IMR-90 (cell line): ENCODE results near the gene RBM5.

Experiments used
- BHLHE40 ChIP-seq: fragments of 150-350 bp; IDR thresholded peaks from 2 replicates; pipeline ENCODE4 v1.6.1; 2016; ENCODE audit warnings: mild to moderate bottlenecking, low read depth, low read length
- CEBPB ChIP-seq: IDR thresholded peaks from 2 replicates; pipeline ENCODE4 v1.6.1; 2012; ENCODE audit warnings: low read depth, low read length, improper control_type of control experiment
- CHD1 ChIP-seq: IDR thresholded peaks from 2 replicates; pipeline ENCODE4 v1.6.1; 2012; ENCODE audit warnings: low read depth, low read length, improper control_type of control experiment
- FOS ChIP-seq: fragments of 150-350 bp; IDR thresholded peaks from 2 replicates; pipeline ENCODE4 v1.6.1; 2016; ENCODE audit warnings: low read depth, low read length
- MAZ ChIP-seq: IDR thresholded peaks from 2 replicates; pipeline ENCODE4 v1.6.1; 2012; ENCODE audit warnings: low read depth, mild to moderate bottlenecking, low read length, improper control_type of control experiment, moderate library complexity, borderline replicate concordance
- POLR2A ChIP-seq: IDR thresholded peaks from 2 replicates; pipeline ENCODE4 v1.6.1; 2012; ENCODE audit warnings: mild to moderate bottlenecking, low read depth, low read length
- RCOR1 ChIP-seq: IDR thresholded peaks from 2 replicates; pipeline ENCODE4 v1.6.1; 2012; ENCODE audit warnings: mild to moderate bottlenecking, low read length, improper control_type of control experiment; ENCODE audit not compliant: insufficient replicate concordance
- SMC3 ChIP-seq: fragments of 150-350 bp; IDR thresholded peaks from 2 replicates; pipeline ENCODE4 v1.6.1; 2016; ENCODE audit warnings: low read depth, mild to moderate bottlenecking, antibody characterized with exemption, low read length, moderate library complexity
- USF2 ChIP-seq: fragments of 150-350 bp; IDR thresholded peaks from 2 replicates; pipeline ENCODE4 v1.6.1; 2017; ENCODE audit warnings: mild to moderate bottlenecking, antibody characterized with exemption, low read length, low read depth
- TF ChIP-seq, protein P1 (sequence below): conservative IDR thresholded peaks from 2 replicates; pipeline ENCODE4 v1.5.1; 2012; ENCODE audit warnings: mild to moderate bottlenecking, low read depth, low read length, improper control_type of control experiment
- TF ChIP-seq, protein P2 (sequence below): fragments of 150-350 bp; IDR thresholded peaks from 2 replicates; pipeline ENCODE4 v1.6.1; 2016; ENCODE audit warnings: low read depth, mild to moderate bottlenecking, low read length, moderate library complexity, borderline replicate concordance

GRCh38 chr3:50139308-50139707, 50.6 kb downstream of the RBM5 start:
- TF ChIP-seq, protein P1, sequence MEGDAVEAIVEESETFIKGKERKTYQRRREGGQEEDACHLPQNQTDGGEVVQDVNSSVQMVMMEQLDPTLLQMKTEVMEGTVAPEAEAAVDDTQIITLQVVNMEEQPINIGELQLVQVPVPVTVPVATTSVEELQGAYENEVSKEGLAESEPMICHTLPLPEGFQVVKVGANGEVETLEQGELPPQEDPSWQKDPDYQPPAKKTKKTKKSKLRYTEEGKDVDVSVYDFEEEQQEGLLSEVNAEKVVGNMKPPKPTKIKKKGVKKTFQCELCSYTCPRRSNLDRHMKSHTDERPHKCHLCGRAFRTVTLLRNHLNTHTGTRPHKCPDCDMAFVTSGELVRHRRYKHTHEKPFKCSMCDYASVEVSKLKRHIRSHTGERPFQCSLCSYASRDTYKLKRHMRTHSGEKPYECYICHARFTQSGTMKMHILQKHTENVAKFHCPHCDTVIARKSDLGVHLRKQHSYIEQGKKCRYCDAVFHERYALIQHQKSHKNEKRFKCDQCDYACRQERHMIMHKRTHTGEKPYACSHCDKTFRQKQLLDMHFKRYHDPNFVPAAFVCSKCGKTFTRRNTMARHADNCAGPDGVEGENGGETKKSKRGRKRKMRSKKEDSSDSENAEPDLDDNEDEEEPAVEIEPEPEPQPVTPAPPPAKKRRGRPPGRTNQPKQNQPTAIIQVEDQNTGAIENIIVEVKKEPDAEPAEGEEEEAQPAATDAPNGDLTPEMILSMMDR, result no peak
- TF ChIP-seq POLR2A (no peak), FOS (no peak), USF2 (no peak), BHLHE40 (no peak), CEBPB (no peak), MAZ (no peak), SMC3 (no peak), CHD1 (no peak), RCOR1 (no peak)
- TF ChIP-seq, protein P2, sequence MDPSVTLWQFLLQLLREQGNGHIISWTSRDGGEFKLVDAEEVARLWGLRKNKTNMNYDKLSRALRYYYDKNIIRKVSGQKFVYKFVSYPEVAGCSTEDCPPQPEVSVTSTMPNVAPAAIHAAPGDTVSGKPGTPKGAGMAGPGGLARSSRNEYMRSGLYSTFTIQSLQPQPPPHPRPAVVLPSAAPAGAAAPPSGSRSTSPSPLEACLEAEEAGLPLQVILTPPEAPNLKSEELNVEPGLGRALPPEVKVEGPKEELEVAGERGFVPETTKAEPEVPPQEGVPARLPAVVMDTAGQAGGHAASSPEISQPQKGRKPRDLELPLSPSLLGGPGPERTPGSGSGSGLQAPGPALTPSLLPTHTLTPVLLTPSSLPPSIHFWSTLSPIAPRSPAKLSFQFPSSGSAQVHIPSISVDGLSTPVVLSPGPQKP, result no peak
